Neuron (in vitro differentiated cells): ENCODE results near the gene CCDC154.

Source experiments
- H2AFZ ChIP-seq: one replicate; pipeline ENCODE4 v1.6.1; 2013; ENCODE audit warnings: low read depth, mild to moderate bottlenecking, inconsistent platforms, low read length, moderate library complexity
- H3K27me3 ChIP-seq: one replicate; pipeline ENCODE4 v1.6.1; 2013; ENCODE audit warnings: low read length; ENCODE audit not compliant: insufficient read depth
- H3K36me3 ChIP-seq: one replicate; pipeline ENCODE4 v1.6.1; 2013; ENCODE audit warnings: low read length; ENCODE audit not compliant: insufficient read depth
- H3K4me1 ChIP-seq: one replicate; pipeline ENCODE4 v1.6.1; 2013; ENCODE audit warnings: low read length; ENCODE audit not compliant: insufficient read depth
- H3K4me3 ChIP-seq: 2 replicates; pipeline ENCODE4 v1.5.1; 2013; ENCODE audit warnings: mild to moderate bottlenecking, low read length, moderate library complexity
- H3K9me3 ChIP-seq: one replicate; pipeline ENCODE4 v1.6.1; 2013; ENCODE audit warnings: low read length

Gene CCDC154

GRCh38 chr16:1433756-1434155, 10.6 kb downstream of the CCDC154 start:
- Histone ChIP-seq H2AFZ (no peak overlapping the region), H3K36me3 (no peaks in the 10 kb centered on the region), H3K9me3 (no peaks in the 10 kb centered on the region), H3K4me3 (no peak overlapping the region), H3K4me1 (peaks cover 16% of the 10 kb centered on the region), H3K27me3 (no peaks in the 10 kb centered on the region)

DNA sequence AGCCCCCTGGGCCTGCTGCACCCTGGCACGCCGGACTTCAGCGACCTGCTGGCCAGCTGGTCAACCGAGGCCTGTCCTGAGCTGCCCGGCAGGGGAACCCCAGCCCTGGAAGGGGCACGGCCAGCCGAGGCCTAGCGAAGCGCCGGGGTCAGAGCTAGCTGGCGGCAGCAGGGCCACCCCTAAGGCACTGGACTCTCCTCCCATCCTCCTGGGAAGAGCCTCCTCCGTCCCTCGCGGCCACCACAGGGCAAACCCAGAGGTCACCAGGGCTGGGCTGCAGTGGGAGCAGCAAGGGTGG, 11.1 kb downstream of the CCDC154 start:
- Histone ChIP-seq H3K4me3 (no peak overlapping the region), H2AFZ (no peak overlapping the region), H3K4me1 (peaks cover 16% of the 10 kb centered on the region), H3K27me3 (no peaks in the 10 kb centered on the region), H3K36me3 (no peaks in the 10 kb centered on the region), H3K9me3 (no peaks in the 10 kb centered on the region)

GRCh38 chr16:1432388-1433262, 11.7 kb downstream of the CCDC154 start:
- Histone ChIP-seq H3K27me3 (no peaks in the 10 kb centered on the region), H3K4me1 (peaks cover 16% of the 10 kb centered on the region), H2AFZ (no peak overlapping the region), H3K4me3 (no peak overlapping the region), H3K9me3 (no peaks in the 10 kb centered on the region), H3K36me3 (no peaks in the 10 kb centered on the region)

GRCh38 chr16:1431497-1432270, 12.7 kb downstream of the CCDC154 start:
- H3K4me3 ChIP-seq = no peak overlapping the region
- no peaks in the 10 kb centered on the region for H3K9me3 ChIP-seq
- H3K36me3 ChIP-seq = no peaks in the 10 kb centered on the region
- H3K4me1 ChIP-seq = peaks cover 16% of the 10 kb centered on the region
- H3K27me3 ChIP-seq = no peaks in the 10 kb centered on the region
- no peak overlapping the region for H2AFZ ChIP-seq

GRCh38 chr16:1430759-1431496, 13.4 kb downstream of the CCDC154 start, which contains the start of gene PERCC1:
Gene PERCC1, plus strand, starts transcription at chr16:1431078. Its CDS starts 1,516 bp downstream, at chr16:1432594.
- Histone ChIP-seq H3K9me3 (no peaks in the 10 kb centered on the region), H3K36me3 (no peaks in the 10 kb centered on the region), H3K4me3 (no peak within 1 kb of the TSS), H3K27me3 (no peaks in the 10 kb centered on the region), H3K4me1 (peaks cover 16% of the 10 kb centered on the region), H2AFZ (no peak within 1 kb of the TSS)

DNA sequence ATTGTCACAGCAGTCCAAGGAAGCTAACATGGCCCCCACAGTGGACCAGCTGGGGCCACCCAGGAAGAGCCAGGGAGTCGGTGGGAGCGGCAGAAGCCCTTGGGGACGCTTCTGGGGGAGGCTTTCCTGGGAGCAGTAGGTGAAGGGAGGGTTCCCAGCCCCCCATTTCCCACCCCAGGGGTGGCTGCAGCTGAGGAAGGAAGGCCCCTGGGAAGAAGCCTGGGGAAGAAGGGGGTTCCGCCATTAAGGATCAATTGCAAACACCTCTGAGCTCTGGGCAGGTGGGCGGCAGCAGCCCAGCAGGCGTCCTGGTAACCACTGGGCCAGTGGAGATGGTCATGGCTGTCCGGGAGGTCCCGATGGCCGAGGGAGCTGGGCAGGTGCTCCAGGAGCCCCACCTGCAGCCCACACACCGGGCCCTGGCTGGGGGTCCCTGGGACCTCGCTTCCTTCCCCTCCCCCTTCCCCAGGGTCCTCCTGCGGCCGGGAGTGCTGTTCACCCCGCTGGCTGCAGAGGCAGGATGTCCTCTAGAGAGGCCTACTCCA, 14.1 kb downstream of the CCDC154 start:
- Histone ChIP-seq H2AFZ (no peak overlapping the region), H3K4me3 (no peak overlapping the region), H3K9me3 (no peaks in the 10 kb centered on the region), H3K4me1 (peaks cover 16% of the 10 kb centered on the region), H3K27me3 (no peaks in the 10 kb centered on the region), H3K36me3 (no peaks in the 10 kb centered on the region)

DNA sequence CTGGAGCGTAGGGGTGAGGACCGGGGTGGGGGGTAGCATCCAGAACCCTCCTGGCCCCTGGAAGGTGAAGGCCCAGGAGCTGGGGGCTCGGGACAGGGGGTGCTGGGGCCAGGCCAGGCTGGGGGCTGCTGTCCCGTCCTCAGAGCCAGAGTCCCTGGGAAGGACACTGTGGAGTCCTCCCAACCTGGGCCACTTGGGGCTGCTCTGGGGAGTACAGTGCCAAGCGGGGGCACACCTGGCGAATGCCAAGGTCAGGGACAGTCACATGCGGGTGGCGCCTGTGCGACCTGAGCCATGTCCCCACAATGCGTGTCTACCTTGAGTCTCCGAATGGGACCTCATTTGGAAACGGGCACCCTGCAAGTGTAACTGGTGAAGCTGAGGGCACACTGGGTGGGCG, 14.7 kb downstream of the CCDC154 start:
- Histone ChIP-seq H3K4me1 (peaks cover 16% of the 10 kb centered on the region), H3K4me3 (no peak overlapping the region), H2AFZ (no peak overlapping the region), H3K36me3 (no peaks in the 10 kb centered on the region), H3K27me3 (no peaks in the 10 kb centered on the region), H3K9me3 (no peaks in the 10 kb centered on the region)

- H3K27me3 ChIP-seq = no peaks in the 10 kb centered on the region
- H3K9me3 ChIP-seq = no peaks in the 10 kb centered on the region
- H3K4me3 ChIP-seq = no peak overlapping the region
- peaks cover 16% of the 10 kb centered on the region for H3K4me1 ChIP-seq
- H3K36me3 ChIP-seq = no peaks in the 10 kb centered on the region
- no peak overlapping the region for H2AFZ ChIP-seq
These were observed 15.3 kb downstream of the CCDC154 start for GRCh38 chr16:1429012-1429411.

DNA sequence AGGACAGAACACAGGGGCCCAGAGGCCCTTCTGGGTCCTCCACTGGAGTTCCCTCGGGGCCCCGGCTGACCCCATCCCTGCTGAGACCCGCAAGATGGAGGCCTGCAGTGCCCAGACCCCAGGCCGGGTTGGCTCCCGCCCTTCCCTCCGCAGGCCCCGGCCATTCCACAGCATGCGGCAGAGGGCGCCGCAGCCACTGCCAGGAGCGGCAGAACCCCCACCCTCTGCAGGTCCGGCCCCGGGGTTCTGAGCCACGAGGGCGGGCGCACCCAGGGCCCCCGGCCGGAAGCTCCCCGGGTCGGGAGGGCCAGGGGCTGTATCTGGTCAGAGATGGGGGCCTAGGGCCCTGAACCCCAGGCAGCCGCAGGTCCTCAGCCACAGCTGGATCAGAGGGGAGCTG, 15.8 kb downstream of the CCDC154 start:
- peaks cover 16% of the 10 kb centered on the region for H3K4me1 ChIP-seq
- H3K36me3 ChIP-seq = no peaks in the 10 kb centered on the region
- no peaks in the 10 kb centered on the region for H3K27me3 ChIP-seq
- H3K4me3 ChIP-seq = no peak overlapping the region
- no peak overlapping the region for H2AFZ ChIP-seq
- H3K9me3 ChIP-seq = no peaks in the 10 kb centered on the region

- H3K36me3 ChIP-seq = no peaks in the 10 kb centered on the region
- peaks cover 16% of the 10 kb centered on the region for H3K4me1 ChIP-seq
- H2AFZ ChIP-seq = no peak overlapping the region
- no peaks in the 10 kb centered on the region for H3K9me3 ChIP-seq
- H3K27me3 ChIP-seq = no peaks in the 10 kb centered on the region
- no peak overlapping the region for H3K4me3 ChIP-seq
These were observed 16.6 kb downstream of the CCDC154 start for GRCh38 chr16:1427473-1428461.

DNA sequence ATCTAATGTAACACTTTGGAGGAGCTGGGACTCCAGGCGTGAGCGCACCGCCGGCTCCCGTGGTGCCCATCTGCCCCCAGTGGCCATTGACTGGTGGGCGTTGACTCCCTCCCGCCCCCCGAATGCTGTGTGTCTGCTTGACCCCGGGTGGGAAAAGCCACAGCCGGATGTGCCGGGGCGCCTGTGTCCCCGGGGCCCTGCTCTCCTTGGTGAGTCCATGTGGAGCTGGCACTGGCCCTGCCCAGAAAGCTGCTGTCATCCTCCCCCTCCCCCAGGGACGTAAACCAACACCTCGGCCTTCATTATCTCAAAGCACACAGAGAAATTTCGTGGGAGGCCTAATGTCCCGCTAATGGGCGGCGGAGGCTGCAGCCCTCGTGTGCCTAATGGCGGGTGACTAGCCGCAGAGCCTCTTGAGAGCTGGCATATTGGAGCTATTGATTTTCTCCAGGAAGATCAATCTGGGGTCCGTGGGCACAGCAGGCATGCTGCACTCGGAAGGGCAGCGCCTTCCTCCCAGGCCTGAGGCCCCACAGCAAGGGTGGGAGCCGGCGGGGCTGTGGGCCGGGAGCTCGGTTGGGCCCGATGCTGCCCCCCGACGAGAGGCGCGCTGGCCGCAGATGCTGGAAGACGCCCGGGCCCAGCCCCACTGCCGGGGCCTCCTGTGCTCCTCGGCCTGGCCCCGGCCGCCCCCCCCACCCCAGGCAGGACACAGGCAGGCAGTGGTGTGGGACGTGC, 17.5 kb downstream of the CCDC154 start:
- H3K4me3 ChIP-seq = no peak overlapping the region
- no peaks in the 10 kb centered on the region for H3K27me3 ChIP-seq
- peaks cover 16% of the 10 kb centered on the region for H3K4me1 ChIP-seq
- no peaks in the 10 kb centered on the region for H3K36me3 ChIP-seq
- no peaks in the 10 kb centered on the region for H3K9me3 ChIP-seq
- H2AFZ ChIP-seq = no peak overlapping the region
